ENCODE data around the gene TBC1D25. TPM values are rescaled to one million over a fixed set of nuclear protein-coding genes. Genes with fewer than 3 reads are reported as not detected.
A peak's percentile ranks its signal among the peaks of the same experiment; 100 is the strongest.

Gene TBC1D25
- total RNA-seq, 1 donor from 2014 or later: 1.5 TPM

- Mint-ChIP-seq H3K36me3 (peaks cover 4% of the 10 kb centered on the region), H3K27ac (peak within 1 kb of the TSS; percentile 99), H3K9me3 (peaks cover 11% of the 10 kb centered on the region), H3K4me1 (peaks cover 4% of the 10 kb centered on the region), H3K4me3 (peak within 1 kb of the TSS; percentile 95), H3K27me3 (ENCODE audit: insufficient read depth, low read depth) (peaks cover 3% of the 10 kb centered on the region)
- Histone ChIP-seq H3K27me3 (no peaks in the 10 kb centered on the region), H3K27ac (peak within 1 kb of the TSS; percentile 77), H2AFZ (replicated peaks) (peak within 1 kb of the TSS; percentile 89), H3K9me3 (ENCODE audit: low read depth) (no peaks in the 10 kb centered on the region), H3K9ac (no peak within 1 kb of the TSS), H4K20me1 (ENCODE audit: low read depth) (no peaks in the 10 kb centered on the region), H3K4me3 (peak within 1 kb of the TSS; percentile 86), H3K79me2 (ENCODE audit: low read depth) (no peaks in the 10 kb centered on the region), H3K36me3 (no peaks in the 10 kb centered on the region), H3F3A (ENCODE audit: low read depth) (no peaks in the 10 kb centered on the region), H3K4me1 (no peaks in the 10 kb centered on the region), H3K4me2 (peak within 1 kb of the TSS; percentile 74)
- peak; percentile 85 for DNase-seq (ENCODE audit: low spot score)
- TF ChIP-seq EZH2phosphoT487 (IDR thresholded peaks at IDR 0.05) (no peak), CTCF (IDR thresholded peaks at IDR 0.05) (no peak), EZH2 (IDR thresholded peaks at IDR 0.05) (no peak)
Measured at GRCh38 chrX:48597353-48598264, 58.1 kb downstream of the TBC1D25 start, which contains the start of gene WDR13. Gene WDR13, plus strand, starts transcription at chrX:48597492. Its CDS starts 505 bp downstream, at chrX:48597997.

GRCh38 chrX:48598614-48599013 lies 59.1 kb downstream of the TBC1D25 start:
- H3K4me3 ChIP-seq: no peak overlapping the region
- Mint-ChIP-seq H3K27ac (no peak overlapping the region), H3K36me3 (peaks cover 8% of the 10 kb centered on the region), H3K9me3 (peaks cover 11% of the 10 kb centered on the region), H3K4me3 (peak overlapping the region; percentile 95), H3K4me1 (peaks cover 4% of the 10 kb centered on the region), H3K27me3 (ENCODE audit: insufficient read depth, low read depth) (peaks cover 6% of the 10 kb centered on the region)
- H3F3A ChIP-seq (ENCODE audit: low read depth): no peaks in the 10 kb centered on the region
- no peaks in the 10 kb centered on the region for H3K27me3 ChIP-seq
- TF ChIP-seq EZH2phosphoT487 (IDR thresholded peaks at IDR 0.05) (no peak), EZH2 (IDR thresholded peaks at IDR 0.05) (no peak), CTCF (IDR thresholded peaks at IDR 0.05) (no peak)
- no peak overlapping the region for H2AFZ ChIP-seq (replicated peaks)
- no peaks in the 10 kb centered on the region for H3K9me3 ChIP-seq (ENCODE audit: low read depth)
- no peak for DNase-seq (ENCODE audit: low spot score)
- H3K79me2 ChIP-seq (ENCODE audit: low read depth): no peaks in the 10 kb centered on the region
- no peaks in the 10 kb centered on the region for H3K36me3 ChIP-seq
- no peak overlapping the region for H3K9ac ChIP-seq
- no peaks in the 10 kb centered on the region for H4K20me1 ChIP-seq (ENCODE audit: low read depth)
- no peak overlapping the region for H3K27ac ChIP-seq
- H3K4me2 ChIP-seq: no peak overlapping the region
- no peaks in the 10 kb centered on the region for H3K4me1 ChIP-seq

- Histone ChIP-seq H3K36me3 (no peaks in the 10 kb centered on the region), H3K9me3 (ENCODE audit: low read depth) (no peaks in the 10 kb centered on the region), H3K4me3 (no peak overlapping the region), H3K79me2 (ENCODE audit: low read depth) (no peaks in the 10 kb centered on the region), H3K4me1 (no peaks in the 10 kb centered on the region), H3K4me2 (no peak overlapping the region), H3K27me3 (no peaks in the 10 kb centered on the region), H3K9ac (no peak overlapping the region), H3K27ac (no peak overlapping the region), H4K20me1 (ENCODE audit: low read depth) (no peaks in the 10 kb centered on the region), H2AFZ (replicated peaks) (no peak overlapping the region), H3F3A (ENCODE audit: low read depth) (no peaks in the 10 kb centered on the region)
- peak overlapping the region; percentile 73 for H3K4me3 Mint-ChIP-seq
- H3K36me3 Mint-ChIP-seq: peaks cover 8% of the 10 kb centered on the region
- H3K9me3 Mint-ChIP-seq: peaks cover 11% of the 10 kb centered on the region
- DNase-seq (ENCODE audit: low spot score): no peak
- H3K27me3 Mint-ChIP-seq (ENCODE audit: insufficient read depth, low read depth): peaks cover 6% of the 10 kb centered on the region
- H3K4me1 Mint-ChIP-seq: peaks cover 4% of the 10 kb centered on the region
- H3K27ac Mint-ChIP-seq: no peak overlapping the region
- TF ChIP-seq EZH2 (IDR thresholded peaks at IDR 0.05) (no peak), CTCF (IDR thresholded peaks at IDR 0.05) (no peak), EZH2phosphoT487 (IDR thresholded peaks at IDR 0.05) (no peak)
Measured at GRCh38 chrX:48599341-48599740, 59.8 kb downstream of the TBC1D25 start.

Data from neural progenitor cell (in vitro differentiated cells).